GM21619 (cell line): ENCODE measurements around the gene LHFPL3.

Source experiments
- ATAC-seq: cut with Tn5 transposase; IDR thresholded peaks from one replicate; pipeline ENCODE4 v1.9.1; 2021; ENCODE audit not compliant: unreplicated experiment

LHFPL3 gene

GRCh38 chr7:104795086-104795485 lies 466.7 kb downstream of the LHFPL3 start:
- no peak for ATAC-seq

GRCh38 chr7:104795616-104796398 lies 467.4 kb downstream of the LHFPL3 start:
- ATAC-seq = no peak

- no peak for ATAC-seq
Observed at GRCh38 chr7:104800307-104800706, 471.9 kb downstream of the LHFPL3 start.

GRCh38 chr7:104801022-104801421 lies 472.6 kb downstream of the LHFPL3 start:
- ATAC-seq = no peak

- no peak for ATAC-seq
Observed at GRCh38 chr7:104803931-104804330, 475.5 kb downstream of the LHFPL3 start.

- no peak for ATAC-seq
Observed at GRCh38 chr7:104804696-104805095, 476.3 kb downstream of the LHFPL3 start.

- ATAC-seq = no peak
Observed at GRCh38 chr7:104805449-104806317, 477.3 kb downstream of the LHFPL3 start.

GRCh38 chr7:104807671-104808070 lies 479.3 kb downstream of the LHFPL3 start:
- ATAC-seq = no peak

- ATAC-seq = no peak
Observed at GRCh38 chr7:104809906-104810305, 481.5 kb downstream of the LHFPL3 start.

GRCh38 chr7:104814126-104814525 lies 485.7 kb downstream of the LHFPL3 start:
- no peak for ATAC-seq

GRCh38 chr7:104814671-104815400 lies 486.4 kb downstream of the LHFPL3 start:
- ATAC-seq = no peak

- no peak for ATAC-seq
Observed at GRCh38 chr7:104816537-104816936, 488.1 kb downstream of the LHFPL3 start.

GRCh38 chr7:104818961-104819880 lies 490.8 kb downstream of the LHFPL3 start:
- no peak for ATAC-seq

GRCh38 chr7:104820836-104821535 lies 492.6 kb downstream of the LHFPL3 start:
- no peak for ATAC-seq

GRCh38 chr7:104823177-104823576 lies 494.8 kb downstream of the LHFPL3 start:
- ATAC-seq = no peak

- no peak for ATAC-seq
Observed at GRCh38 chr7:104825099-104825498, 496.7 kb downstream of the LHFPL3 start.

GRCh38 chr7:104826135-104826534 lies 497.7 kb downstream of the LHFPL3 start:
- ATAC-seq = no peak

- ATAC-seq = no peak
Observed at GRCh38 chr7:104836976-104837375, 508.6 kb downstream of the LHFPL3 start.

GRCh38 chr7:104838537-104839299 lies 510.3 kb downstream of the LHFPL3 start:
- ATAC-seq = peak; percentile 52
